Ovary (tissue), 3 donors: ENCODE measurements around the gene OPN3.

Experiments used
- EP300 ChIP-seq: sonication (generic); formaldehyde crosslinking; IDR thresholded peaks from one replicate; pipeline ENCODE4 v1.6.1; 2017; ENCODE audit warnings: antibody characterized with exemption
- POLR2A ChIP-seq: fragments of 450-650 bp; IDR thresholded peaks from one replicate; pipeline ENCODE4 v1.6.1; 2017; ENCODE audit warnings: antibody characterized with exemption, mild to moderate bottlenecking, moderate library complexity
- TF ChIP-seq, protein P1 (sequence below), 3 donors: fragments of 450-650 bp in 2 of 3; fragments of 200-600 bp in 1 of 3; IDR thresholded peaks; one replicate each; pipeline versions ENCODE4 v1.5.1 to v1.8.0; 2016 to 2022; ENCODE audit warnings: antibody characterized with exemption in 3 of 3, mild to moderate bottlenecking in 1 of 3
- donor health status: DM: no; HTN: no; CAD: no.

GRCh38 chr1:241560849-241561187, 79.4 kb downstream of the OPN3 start:
- TF ChIP-seq, protein P1, sequence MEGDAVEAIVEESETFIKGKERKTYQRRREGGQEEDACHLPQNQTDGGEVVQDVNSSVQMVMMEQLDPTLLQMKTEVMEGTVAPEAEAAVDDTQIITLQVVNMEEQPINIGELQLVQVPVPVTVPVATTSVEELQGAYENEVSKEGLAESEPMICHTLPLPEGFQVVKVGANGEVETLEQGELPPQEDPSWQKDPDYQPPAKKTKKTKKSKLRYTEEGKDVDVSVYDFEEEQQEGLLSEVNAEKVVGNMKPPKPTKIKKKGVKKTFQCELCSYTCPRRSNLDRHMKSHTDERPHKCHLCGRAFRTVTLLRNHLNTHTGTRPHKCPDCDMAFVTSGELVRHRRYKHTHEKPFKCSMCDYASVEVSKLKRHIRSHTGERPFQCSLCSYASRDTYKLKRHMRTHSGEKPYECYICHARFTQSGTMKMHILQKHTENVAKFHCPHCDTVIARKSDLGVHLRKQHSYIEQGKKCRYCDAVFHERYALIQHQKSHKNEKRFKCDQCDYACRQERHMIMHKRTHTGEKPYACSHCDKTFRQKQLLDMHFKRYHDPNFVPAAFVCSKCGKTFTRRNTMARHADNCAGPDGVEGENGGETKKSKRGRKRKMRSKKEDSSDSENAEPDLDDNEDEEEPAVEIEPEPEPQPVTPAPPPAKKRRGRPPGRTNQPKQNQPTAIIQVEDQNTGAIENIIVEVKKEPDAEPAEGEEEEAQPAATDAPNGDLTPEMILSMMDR (IDR thresholded peaks at IDR 0.05): no peak
- no peak for TF ChIP-seq POLR2A
- no peak for TF ChIP-seq EP300
